GM18505 (cell line): ENCODE results near the gene ENOX1.

ENCODE experiments used
- ATAC-seq: cut with Tn5 transposase; IDR thresholded peaks from one replicate; pipeline ENCODE4 v1.9.1; 2021; ENCODE audit not compliant: unreplicated experiment
- POLR2A ChIP-seq: IDR thresholded peaks from 4 replicates; pipeline ENCODE4 v1.6.1; 2011; ENCODE audit warnings: borderline replicate concordance; ENCODE audit not compliant: insufficient read depth, insufficient read length; ENCODE audit errors: extremely low read depth

ENOX1 gene

GRCh38 chr13:43693639-43694038 lies 93.1 kb downstream of the ENOX1 start:
- ATAC-seq = no peak
- TF ChIP-seq POLR2A = no peak

GRCh38 chr13:43688227-43688907 lies 98.4 kb downstream of the ENOX1 start:
- no peak for ATAC-seq
- no peak for TF ChIP-seq POLR2A

GRCh38 chr13:43687038-43687437 lies 99.7 kb downstream of the ENOX1 start:
- TF ChIP-seq POLR2A = no peak
- no peak for ATAC-seq

GRCh38 chr13:43686557-43686956 lies 100.2 kb downstream of the ENOX1 start:
- no peak for TF ChIP-seq POLR2A
- no peak for ATAC-seq

- no peak for ATAC-seq
- TF ChIP-seq POLR2A = no peak
Measured at GRCh38 chr13:43684963-43685725, 101.6 kb downstream of the ENOX1 start.

- TF ChIP-seq POLR2A = no peak
- ATAC-seq = no peak
Measured at GRCh38 chr13:43682701-43683100, 104.1 kb downstream of the ENOX1 start.

- TF ChIP-seq POLR2A = no peak
- peak; percentile 95 for ATAC-seq
Measured at GRCh38 chr13:43676320-43676719, 110.5 kb downstream of the ENOX1 start.

- TF ChIP-seq POLR2A = no peak
- ATAC-seq = no peak
Measured at GRCh38 chr13:43675577-43675976, 111.2 kb downstream of the ENOX1 start.

GRCh38 chr13:43669964-43670363 lies 116.8 kb downstream of the ENOX1 start:
- ATAC-seq = no peak
- no peak for TF ChIP-seq POLR2A

GRCh38 chr13:43669101-43669500 lies 117.7 kb downstream of the ENOX1 start:
- no peak for ATAC-seq
- TF ChIP-seq POLR2A = no peak

- ATAC-seq = no peak
- no peak for TF ChIP-seq POLR2A
Measured at GRCh38 chr13:43666403-43666802, 120.4 kb downstream of the ENOX1 start.

- no peak for ATAC-seq
- TF ChIP-seq POLR2A = no peak
Measured at GRCh38 chr13:43665388-43665787, 121.4 kb downstream of the ENOX1 start.

GRCh38 chr13:43664700-43665191 lies 122.0 kb downstream of the ENOX1 start:
- no peak for TF ChIP-seq POLR2A
- ATAC-seq = no peak

- no peak for ATAC-seq
- TF ChIP-seq POLR2A = no peak
Measured at GRCh38 chr13:43663474-43664090, 123.2 kb downstream of the ENOX1 start.

GRCh38 chr13:43662976-43663375 lies 123.8 kb downstream of the ENOX1 start:
- no peak for TF ChIP-seq POLR2A
- ATAC-seq = no peak
